GM19328 (cell line): Measurements from ENCODE around the gene ADAP1.

Experiments
- ATAC-seq: cut with Tn5 transposase; IDR thresholded peaks from one replicate; pipeline ENCODE4 v1.9.1; 2021; ENCODE audit warnings: mild to moderate bottlenecking, moderate library complexity; ENCODE audit not compliant: unreplicated experiment

The ADAP1 gene

GRCh38 chr7:896346-897075, 58.0 kb downstream of the ADAP1 start:
- no peak for ATAC-seq

- no peak for ATAC-seq
Measured at GRCh38 chr7:895451-896052, 58.9 kb downstream of the ADAP1 start.

GRCh38 chr7:894927-895450, 59.5 kb downstream of the ADAP1 start:
- no peak for ATAC-seq

- no peak for ATAC-seq
Measured at GRCh38 chr7:894164-894867, 60.2 kb downstream of the ADAP1 start.

GRCh38 chr7:893686-894085, 60.8 kb downstream of the ADAP1 start:
- no peak for ATAC-seq

GRCh38 chr7:892648-893593, 61.6 kb downstream of the ADAP1 start:
- no peak for ATAC-seq

- no peak for ATAC-seq
Measured at GRCh38 chr7:891805-892204, 62.7 kb downstream of the ADAP1 start.

- no peak for ATAC-seq
Measured at GRCh38 chr7:891291-891690, 63.2 kb downstream of the ADAP1 start.

GRCh38 chr7:890868-891267, 63.6 kb downstream of the ADAP1 start:
- ATAC-seq, result no peak

GRCh38 chr7:889391-889790, 65.1 kb downstream of the ADAP1 start:
- ATAC-seq, result no peak

GRCh38 chr7:889025-889390, 65.5 kb downstream of the ADAP1 start:
- no peak for ATAC-seq

- ATAC-seq, result no peak
Measured at GRCh38 chr7:888081-889024, 66.1 kb downstream of the ADAP1 start.

- ATAC-seq, result no peak
Measured at GRCh38 chr7:887488-887820, 67.0 kb downstream of the ADAP1 start.

- no peak for ATAC-seq
Measured at GRCh38 chr7:886626-887487, 67.6 kb downstream of the ADAP1 start.

GRCh38 chr7:885893-886625, 68.4 kb downstream of the ADAP1 start:
- ATAC-seq, result no peak

- no peak for ATAC-seq
Measured at GRCh38 chr7:885261-885892, 69.1 kb downstream of the ADAP1 start.

- no peak for ATAC-seq
Measured at GRCh38 chr7:884191-885003, 70.1 kb downstream of the ADAP1 start.
